ENCODE measurements around the gene LRRTM4. TPM values are rescaled to one million over a fixed set of nuclear protein-coding genes. Genes with fewer than 3 reads are reported as not detected.

The LRRTM4 gene
- total RNA-seq, 4 donors from 2014 or later, result not detected

DNA sequence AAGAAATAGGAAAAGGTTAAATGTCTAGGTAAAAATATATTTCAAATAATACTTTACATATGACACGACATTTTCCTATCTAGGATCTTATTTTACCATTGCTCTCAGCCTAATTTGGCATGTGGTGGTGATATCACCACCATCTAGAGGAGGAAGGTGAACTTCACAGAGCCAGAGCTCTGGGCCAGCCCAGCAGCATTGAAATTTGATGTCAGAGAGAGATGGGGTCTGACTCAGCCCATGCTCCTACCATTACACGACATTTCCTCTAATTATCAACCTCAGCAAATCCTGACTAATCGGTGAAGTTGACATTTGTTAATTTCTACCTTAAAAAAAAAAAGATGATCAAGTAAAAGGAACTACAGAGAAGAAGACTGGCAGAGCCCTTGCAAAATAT, 42.3 kb downstream of the LRRTM4 start:
- intact Hi-C loops (cut with DNase I), result no loop called here
- no peak for DNase-seq
- TF ChIP-seq POLR2A (IDR thresholded peaks at IDR 0.05), result no peak
- TF ChIP-seq, protein P1, sequence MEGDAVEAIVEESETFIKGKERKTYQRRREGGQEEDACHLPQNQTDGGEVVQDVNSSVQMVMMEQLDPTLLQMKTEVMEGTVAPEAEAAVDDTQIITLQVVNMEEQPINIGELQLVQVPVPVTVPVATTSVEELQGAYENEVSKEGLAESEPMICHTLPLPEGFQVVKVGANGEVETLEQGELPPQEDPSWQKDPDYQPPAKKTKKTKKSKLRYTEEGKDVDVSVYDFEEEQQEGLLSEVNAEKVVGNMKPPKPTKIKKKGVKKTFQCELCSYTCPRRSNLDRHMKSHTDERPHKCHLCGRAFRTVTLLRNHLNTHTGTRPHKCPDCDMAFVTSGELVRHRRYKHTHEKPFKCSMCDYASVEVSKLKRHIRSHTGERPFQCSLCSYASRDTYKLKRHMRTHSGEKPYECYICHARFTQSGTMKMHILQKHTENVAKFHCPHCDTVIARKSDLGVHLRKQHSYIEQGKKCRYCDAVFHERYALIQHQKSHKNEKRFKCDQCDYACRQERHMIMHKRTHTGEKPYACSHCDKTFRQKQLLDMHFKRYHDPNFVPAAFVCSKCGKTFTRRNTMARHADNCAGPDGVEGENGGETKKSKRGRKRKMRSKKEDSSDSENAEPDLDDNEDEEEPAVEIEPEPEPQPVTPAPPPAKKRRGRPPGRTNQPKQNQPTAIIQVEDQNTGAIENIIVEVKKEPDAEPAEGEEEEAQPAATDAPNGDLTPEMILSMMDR (IDR thresholded peaks at IDR 0.05), result no peak
- no peak overlapping the region for H3K4me3 ChIP-seq
- H3K9me3 ChIP-seq, result no peaks in the 10 kb centered on the region
- no peak overlapping the region for H3K27ac ChIP-seq
- H3K36me3 ChIP-seq, result no peaks in the 10 kb centered on the region
- H3K4me1 ChIP-seq, result no peaks in the 10 kb centered on the region
- no peaks in the 10 kb centered on the region for H3K27me3 ChIP-seq
- 45 to 46% methylated on average over 3 of the region's 3 CpGs for WGBS, 2 donors

GRCh38 chr2:77479395-77479794, 42.8 kb downstream of the LRRTM4 start:
- H3K4me3 ChIP-seq, result no peak overlapping the region
- H3K9me3 ChIP-seq, result no peaks in the 10 kb centered on the region
- no peak overlapping the region for H3K27ac ChIP-seq
- DNase-seq, result no peak
- H3K4me1 ChIP-seq, result no peaks in the 10 kb centered on the region
- no peaks in the 10 kb centered on the region for H3K27me3 ChIP-seq
- TF ChIP-seq, protein P1 (IDR thresholded peaks at IDR 0.05), result no peak
- no peak for TF ChIP-seq POLR2A (IDR thresholded peaks at IDR 0.05)
- intact Hi-C loops (cut with DNase I), result no loop called here
- no peaks in the 10 kb centered on the region for H3K36me3 ChIP-seq
- 28 to 44% methylated on average over 6 of the region's 6 CpGs for WGBS, 2 donors

- H3K4me1 ChIP-seq, result no peaks in the 10 kb centered on the region
- no peak overlapping the region for H3K4me3 ChIP-seq
- no peaks in the 10 kb centered on the region for H3K27me3 ChIP-seq
- WGBS, 2 donors, result 46 to 53% methylated on average over 3 of the region's 3 CpGs
- H3K27ac ChIP-seq, result no peak overlapping the region
- H3K9me3 ChIP-seq, result no peaks in the 10 kb centered on the region
- no peaks in the 10 kb centered on the region for H3K36me3 ChIP-seq
- TF ChIP-seq POLR2A (IDR thresholded peaks at IDR 0.05), result no peak
- TF ChIP-seq, protein P1 (IDR thresholded peaks at IDR 0.05), result no peak
- intact Hi-C loops (cut with DNase I), result no loop called here
- no peak for DNase-seq
These were observed 52.1 kb downstream of the LRRTM4 start for GRCh38 chr2:77470096-77470495.

DNA sequence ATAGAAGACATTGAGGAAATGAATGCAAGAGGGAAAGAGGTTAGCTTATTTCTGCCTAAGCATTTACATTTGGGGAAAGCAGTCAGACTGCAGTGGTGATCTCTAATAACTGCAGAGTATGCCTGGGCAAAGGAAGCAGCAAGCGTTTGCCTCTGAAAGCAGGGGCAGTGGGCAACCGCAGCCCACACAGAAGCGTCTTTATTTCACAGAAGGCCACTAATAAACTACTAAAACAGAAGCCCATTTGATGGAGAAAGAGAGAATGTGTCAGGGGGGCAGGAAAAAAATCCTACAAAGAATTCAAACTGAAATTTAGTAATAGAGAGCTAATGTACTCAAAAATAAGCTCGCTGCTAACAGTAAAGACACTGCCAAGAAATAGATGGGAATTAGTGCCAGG, 53.1 kb downstream of the LRRTM4 start:
- H3K9me3 ChIP-seq, result no peaks in the 10 kb centered on the region
- no peaks in the 10 kb centered on the region for H3K36me3 ChIP-seq
- no peaks in the 10 kb centered on the region for H3K4me1 ChIP-seq
- no peak overlapping the region for H3K4me3 ChIP-seq
- intact Hi-C loops (cut with DNase I), result no loop called here
- H3K27ac ChIP-seq, result no peak overlapping the region
- no peak for DNase-seq
- TF ChIP-seq, protein P1 (IDR thresholded peaks at IDR 0.05), result no peak
- no peak for TF ChIP-seq POLR2A (IDR thresholded peaks at IDR 0.05)
- no peaks in the 10 kb centered on the region for H3K27me3 ChIP-seq
- WGBS, 2 donors, result 68 to 73% methylated on average over 4 of the region's 4 CpGs

- intact Hi-C loops (cut with DNase I), result no loop called here
- 47 to 48% methylated on average over 3 of the region's 3 CpGs for WGBS, 2 donors
- TF ChIP-seq, protein P1 (IDR thresholded peaks at IDR 0.05), result no peak
- TF ChIP-seq POLR2A (IDR thresholded peaks at IDR 0.05), result no peak
These were observed 62.3 kb downstream of the LRRTM4 start for GRCh38 chr2:77459840-77460239.

More at GRCh38 chr2:77459840-77460239, 62.3 kb downstream of the LRRTM4 start:
- DNase-seq, result no peak
- H3K36me3 ChIP-seq, result no peaks in the 10 kb centered on the region
- H3K27me3 ChIP-seq, result no peaks in the 10 kb centered on the region
- H3K9me3 ChIP-seq, result no peaks in the 10 kb centered on the region
- H3K4me1 ChIP-seq, result no peaks in the 10 kb centered on the region
- H3K27ac ChIP-seq, result no peak overlapping the region
- H3K4me3 ChIP-seq, result no peak overlapping the region

All from esophagus squamous epithelium (tissue), 5 donors.